CD8-positive, alpha-beta memory T cell (primary cell): ENCODE results near the gene IRGQ. TPM values are rescaled to one million over a fixed set of nuclear protein-coding genes. Genes with fewer than 3 reads are reported as not detected.

ENCODE experiments used
- polyA plus RNA-seq: library from polyadenylated mRNA; unstranded; fragments of 300-500 nt; fragmentation: Illumina TruSeq; gene quantifications from one replicate; pipeline ENCODE4 v1.2.3, GENCODE V29; 2021
- total RNA-seq, 2 experiments: library from RNA; stranded (reverse); gene quantifications; one replicate each; pipeline ENCODE4 v1.2.3, GENCODE V29; 2021

The IRGQ gene
- total and polyA plus RNA-seq, 3 experiments from 2014 or later: 2.2 to 30.2 (median 25.4) TPM

Other genes starting within 250 kb of the IRGQ start
- gene CD177, start 242.4 kb downstream of the IRGQ start, total RNA-seq: not detected
- gene CD177, start 242.4 kb downstream of the IRGQ start, polyA plus RNA-seq: not detected
- gene TEX101, start 181.2 kb downstream of the IRGQ start, total RNA-seq: not detected
- not detected for gene TEX101, start 181.2 kb downstream of the IRGQ start, polyA plus RNA-seq
- gene LYPD3, start 130.5 kb downstream of the IRGQ start, total RNA-seq: 1 to 10 TPM in 1 of 2 experiments, under 1 TPM in 1; 0.84 to 1.2 TPM
- 3.8 TPM for gene LYPD3, start 130.5 kb downstream of the IRGQ start, polyA plus RNA-seq
- 10 to 100 TPM; 13.5 to 15.4 TPM for gene PHLDB3, start 91.4 kb downstream of the IRGQ start, total RNA-seq
- gene PHLDB3, start 91.4 kb downstream of the IRGQ start, polyA plus RNA-seq: 8.1 TPM
- 10 to 100 TPM; 34.4 to 42.3 TPM for gene ETHE1, start 68.9 kb downstream of the IRGQ start, total RNA-seq
- 77.0 TPM for gene ETHE1, start 68.9 kb downstream of the IRGQ start, polyA plus RNA-seq
- 1 to 10 TPM; 2.1 to 2.3 TPM for gene ZNF575, start 62.9 kb downstream of the IRGQ start, total RNA-seq
- 2.6 TPM for gene ZNF575, start 62.9 kb downstream of the IRGQ start, polyA plus RNA-seq
- 10 to 100 TPM; 37.0 to 37.2 TPM for gene XRCC1, start 20.6 kb downstream of the IRGQ start, total RNA-seq
- 31.4 TPM for gene XRCC1, start 20.6 kb downstream of the IRGQ start, polyA plus RNA-seq
- gene PINLYP, start 20.3 kb downstream of the IRGQ start, total RNA-seq: 10 to 100 TPM in 1 of 2 experiments, 1 to 10 TPM in 1; 9.9 to 13.8 TPM
- gene PINLYP, start 20.3 kb downstream of the IRGQ start, polyA plus RNA-seq: 1.3 TPM
- gene ZNF576, start 461 bp upstream of the IRGQ start, total RNA-seq: 10 to 100 TPM; 19.5 to 20.9 TPM
- 9.3 TPM for gene ZNF576, start 461 bp upstream of the IRGQ start, polyA plus RNA-seq
- gene SRRM5, start 16.0 kb upstream of the IRGQ start, total RNA-seq: under 1 TPM; 0.24 to 0.58 TPM
- gene SRRM5, start 16.0 kb upstream of the IRGQ start, polyA plus RNA-seq: 0.26 TPM
- 10 to 100 TPM; 23.6 to 23.8 TPM for gene ZNF428, start 23.5 kb upstream of the IRGQ start, total RNA-seq
- 22.0 TPM for gene ZNF428, start 23.5 kb upstream of the IRGQ start, polyA plus RNA-seq
- under 1 TPM; 0.24 to 0.57 TPM for gene CADM4, start 43.7 kb upstream of the IRGQ start, total RNA-seq
- not detected for gene CADM4, start 43.7 kb upstream of the IRGQ start, polyA plus RNA-seq
- gene PLAUR, start 74.0 kb upstream of the IRGQ start, total RNA-seq: 1 to 10 TPM; 2.7 to 5.0 TPM
- gene PLAUR, start 74.0 kb upstream of the IRGQ start, polyA plus RNA-seq: 3.8 TPM
- gene IRGC, start 119.9 kb upstream of the IRGQ start, total RNA-seq: not detected
- not detected for gene IRGC, start 119.9 kb upstream of the IRGQ start, polyA plus RNA-seq
- 10 to 100 TPM; 85.8 to 91.3 TPM for gene SMG9, start 158.8 kb upstream of the IRGQ start, total RNA-seq
- 11.0 TPM for gene SMG9, start 158.8 kb upstream of the IRGQ start, polyA plus RNA-seq
- gene KCNN4, start 184.8 kb upstream of the IRGQ start, total RNA-seq: 10 to 100 TPM; 93.8 to 97.6 TPM
- gene KCNN4, start 184.8 kb upstream of the IRGQ start, polyA plus RNA-seq: 8.3 TPM
- under 1 TPM; 0.68 to 0.80 TPM for gene LYPD5, start 206.3 kb upstream of the IRGQ start, total RNA-seq
- gene LYPD5, start 206.3 kb upstream of the IRGQ start, polyA plus RNA-seq: not detected
- 1 to 10 TPM; 5.8 to 6.3 TPM for gene ZNF283, start 231.2 kb upstream of the IRGQ start, total RNA-seq
- gene ZNF283, start 231.2 kb upstream of the IRGQ start, polyA plus RNA-seq: 2.7 TPM